HepG2 (cell line): ENCODE results near the gene SUPT6H. TPM values are rescaled to one million over a fixed set of nuclear protein-coding genes. Genes with fewer than 3 reads are reported as not detected.
A peak's percentile ranks its signal among the peaks of the same experiment; 100 is the strongest.

Experiments used
- ELF3 ChIP-seq: IDR thresholded peaks from 2 replicates; pipeline ENCODE4 v1.6.1; 2016; ENCODE audit warnings: missing genetic modification reagents, missing compliant biosample characterization
- FOXP1 ChIP-seq, 2 experiments: fragments of 450-650 bp in 1 of 2; IDR thresholded peaks; 2 replicates each; pipeline ENCODE4 v1.6.1; 2017 to 2018; ENCODE audit warnings: antibody characterized with exemption in 1 of 2
- HDAC2 ChIP-seq: sonication (generic); formaldehyde crosslinking; IDR thresholded peaks from 2 replicates; pipeline ENCODE4 v1.4.0; 2020; ENCODE audit warnings: missing genetic modification reagents
- HIC2 ChIP-seq: sonication (generic); formaldehyde crosslinking; IDR thresholded peaks from 2 replicates; pipeline ENCODE4 v1.9.0; 2022; ENCODE audit warnings: low read depth, missing genetic modification reagents
- KLF13 ChIP-seq: sonication (generic); formaldehyde crosslinking; IDR thresholded peaks from 2 replicates; pipeline ENCODE4 v1.4.0; 2020; ENCODE audit warnings: mild to moderate bottlenecking, missing genetic modification reagents
- LRRFIP1 ChIP-seq: sonication (generic); formaldehyde crosslinking; conservative IDR thresholded peaks from 2 replicates; pipeline ENCODE4 v1.4.0; 2020; ENCODE audit warnings: missing genetic modification reagents
- MAX ChIP-seq: IDR thresholded peaks from 2 replicates; pipeline ENCODE4 v1.6.1; 2012; ENCODE audit warnings: inconsistent platforms
- SIN3B ChIP-seq: fragments of 150-350 bp; IDR thresholded peaks from 2 replicates; pipeline ENCODE4 v1.6.1; 2014; ENCODE audit warnings: low read length
- SNRNP70 ChIP-seq: fragments of 200-400 bp; formaldehyde crosslinking; IDR thresholded peaks from 2 replicates; pipeline ENCODE4 v1.6.1; 2017; ENCODE audit warnings: mild to moderate bottlenecking, low read depth, low read length, moderate library complexity
- SP4 ChIP-seq: sonication (generic); formaldehyde crosslinking; IDR thresholded peaks from 2 replicates; pipeline ENCODE4 v1.8.1; 2023; ENCODE audit warnings: mild to moderate bottlenecking, missing genetic modification reagents
- ZNF160 ChIP-seq: sonication (generic); formaldehyde crosslinking; IDR thresholded peaks from 2 replicates; pipeline ENCODE4 v1.8.0; 2022; ENCODE audit warnings: mild to moderate bottlenecking, inconsistent platforms, missing genetic modification reagents
- ZNF280B ChIP-seq: sonication (generic); formaldehyde crosslinking; IDR thresholded peaks from 2 replicates; pipeline ENCODE4 v1.5.0; 2020; ENCODE audit warnings: missing genetic modification reagents, mild to moderate bottlenecking, borderline replicate concordance
- ZNF280D ChIP-seq: sonication (generic); formaldehyde crosslinking; IDR thresholded peaks from 2 replicates; pipeline ENCODE4 v1.5.1; 2020; ENCODE audit warnings: mild to moderate bottlenecking, missing genetic modification reagents
- ZNF333 ChIP-seq: sonication (generic); formaldehyde crosslinking; IDR thresholded peaks from 2 replicates; pipeline ENCODE4 v1.4.0; 2020; ENCODE audit warnings: mild to moderate bottlenecking, missing genetic modification reagents, borderline replicate concordance
- ZNF354B ChIP-seq: sonication (generic); formaldehyde crosslinking; IDR thresholded peaks from 2 replicates; pipeline ENCODE4 v1.8.0; 2022; ENCODE audit warnings: mild to moderate bottlenecking, missing genetic modification reagents
- ZNF383 ChIP-seq: sonication (generic); formaldehyde crosslinking; IDR thresholded peaks from 2 replicates; pipeline ENCODE4 v1.4.0; 2020; ENCODE audit warnings: missing genetic modification reagents, mild to moderate bottlenecking, borderline replicate concordance
- ZNF557 ChIP-seq: sonication (generic); formaldehyde crosslinking; IDR thresholded peaks from 2 replicates; pipeline ENCODE4 v1.4.0; 2020; ENCODE audit warnings: missing genetic modification reagents
- ZNF777 ChIP-seq: sonication (generic); formaldehyde crosslinking; IDR thresholded peaks from 2 replicates; pipeline ENCODE4 v1.4.0; 2020; ENCODE audit warnings: missing genetic modification reagents
- polyA plus RNA-seq, 8 experiments: library from polyadenylated mRNA; depleted of rRNA in 3 of 8; stranded (reverse) in 7 of 8; unstranded in 1 of 8; fragments of >200 nt; fragmentation: Illumina TruSeq in 4 of 8; extraction: Trizol in 4 of 8; gene quantifications; 2 replicates each; pipeline versions ENCODE4 v1.2.1 to v1.2.3, GENCODE V29; 2011 to 2016; ENCODE audit warnings: low read depth in 4 of 8, missing spikeins in 1 of 8, mixed read lengths in 1 of 8; ENCODE audit not compliant: insufficient read depth in 1 of 8
- total RNA-seq, 5 experiments: library from RNA; depleted of rRNA; stranded (reverse); fragments of >200 nt; fragmentation: Illumina TruSeq; extraction: Trizol; gene quantifications; 2 replicates each; pipeline ENCODE4 v1.2.3, GENCODE V29; 2016; ENCODE audit warnings: low read depth in 1 of 5
- TF ChIP-seq, protein P1 (sequence below): sonication (generic); formaldehyde crosslinking; IDR thresholded peaks from 2 replicates; pipeline ENCODE4 v1.4.0; 2020; ENCODE audit warnings: missing genetic modification reagents

The SUPT6H gene
- total and polyA plus RNA-seq, 2 of the 13 experiments (the other 11 are each of a cell fraction or from before 2014, with no cell fraction given) = 32.7 to 39.9 TPM

- TF ChIP-seq ZNF777 (CRISPR knock-in tag) (no peak), ZNF354B (no peak), FOXP1 (IDR thresholded peaks at IDR 0.05) (no peak), FOXP1 (CRISPR knock-in tag; IDR thresholded peaks at IDR 0.05) (no peak), SNRNP70 (no peak), MAX (peak; percentile 24; the same call in 1 of the 2 replicates), ZNF280B (CRISPR knock-in tag) (no peak), ELF3 (CRISPR knock-in tag) (peak; percentile 63), KLF13 (CRISPR knock-in tag) (no peak), ZNF333 (CRISPR knock-in tag) (no peak), SIN3B (no peak), HDAC2 (CRISPR knock-in tag) (no peak), HIC2 (peak; percentile 85; the same call in 1 of the 2 replicates), ZNF383 (CRISPR knock-in tag) (no peak), SP4 (CRISPR knock-in tag) (no peak), ZNF280D (CRISPR knock-in tag) (no peak), ZNF160 (CRISPR knock-in tag) (no peak), ZNF557 (CRISPR knock-in tag) (no peak), LRRFIP1 (CRISPR knock-in tag) (no peak)
- TF ChIP-seq, protein P1, sequence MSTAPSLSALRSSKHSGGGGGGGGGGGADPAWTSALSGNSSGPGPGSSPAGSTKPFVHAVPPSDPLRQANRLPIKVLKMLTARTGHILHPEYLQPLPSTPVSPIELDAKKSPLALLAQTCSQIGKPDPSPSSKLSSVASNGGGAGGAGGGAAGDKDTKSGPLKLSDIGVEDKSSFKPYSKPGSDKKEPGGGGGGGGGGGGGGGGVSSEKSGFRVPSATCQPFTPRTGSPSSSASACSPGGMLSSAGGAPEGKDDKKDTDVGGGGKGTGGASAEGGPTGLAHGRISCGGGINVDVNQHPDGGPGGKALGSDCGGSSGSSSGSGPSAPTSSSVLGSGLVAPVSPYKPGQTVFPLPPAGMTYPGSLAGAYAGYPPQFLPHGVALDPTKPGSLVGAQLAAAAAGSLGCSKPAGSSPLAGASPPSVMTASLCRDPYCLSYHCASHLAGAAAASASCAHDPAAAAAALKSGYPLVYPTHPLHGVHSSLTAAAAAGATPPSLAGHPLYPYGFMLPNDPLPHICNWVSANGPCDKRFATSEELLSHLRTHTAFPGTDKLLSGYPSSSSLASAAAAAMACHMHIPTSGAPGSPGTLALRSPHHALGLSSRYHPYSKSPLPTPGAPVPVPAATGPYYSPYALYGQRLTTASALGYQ (CRISPR knock-in tag) = no peak
Measured at GRCh38 chr17:28702026-28702751, 40.2 kb downstream of the SUPT6H start (continued).
